HPDE6-E6E7 (cell line): ENCODE results near the gene FKTN.
A peak's percentile ranks its signal among the peaks of the same experiment; 100 is the strongest.

ENCODE experiments used
- DNase-seq: peaks from one replicate; pipeline ENCODE4 v3.0.0; 2011; ENCODE audit warnings: missing footprints; ENCODE audit errors: extremely low spot score

Gene FKTN

GRCh38 chr9:105678163-105678562 lies 120.2 kb downstream of the FKTN start:
- DNase-seq, result no peak

DNA sequence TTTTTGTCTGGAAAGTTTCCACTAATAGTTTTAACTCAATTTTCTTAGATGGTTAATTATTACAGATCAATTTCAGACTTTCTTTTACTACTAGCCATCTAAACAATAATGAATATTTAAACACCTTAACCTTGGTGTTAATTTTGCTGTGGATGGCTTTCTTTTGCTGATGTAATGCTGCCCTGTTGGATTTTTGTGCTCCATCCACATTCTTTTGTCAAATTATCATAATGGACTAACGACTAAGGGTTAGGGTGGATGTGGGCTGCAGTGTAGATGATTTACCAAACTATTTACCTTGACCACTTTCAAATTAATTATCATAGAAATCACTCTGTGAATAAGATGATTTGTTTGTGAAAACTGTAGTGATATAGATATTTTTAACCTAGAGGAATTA lies 120.8 kb downstream of the FKTN start:
- no peak for DNase-seq

- no peak for DNase-seq
Measured at GRCh38 chr9:105679257-105680022, 121.5 kb downstream of the FKTN start.

DNA sequence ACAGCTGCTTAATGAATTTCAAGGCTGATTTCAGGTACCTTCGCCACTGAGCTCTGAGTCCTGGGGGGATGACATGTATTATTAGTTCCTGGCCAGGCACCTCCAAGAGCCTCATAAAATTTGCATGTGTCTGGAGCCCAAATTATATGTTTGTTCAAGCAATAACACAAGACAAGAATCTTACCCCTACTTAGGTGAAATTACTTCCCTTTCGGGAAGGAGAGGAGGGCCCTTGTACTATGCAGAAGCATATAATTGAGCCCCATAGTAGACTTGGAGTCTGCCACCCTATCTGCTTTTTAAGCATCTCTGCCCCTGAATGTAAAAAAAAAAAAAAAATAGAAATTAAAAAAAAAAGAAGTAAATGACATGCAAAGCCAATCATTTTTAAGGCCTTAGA lies 123.4 kb downstream of the FKTN start:
- no peak for DNase-seq

GRCh38 chr9:105681724-105682123 lies 123.8 kb downstream of the FKTN start:
- peak; percentile 45 for DNase-seq

DNA sequence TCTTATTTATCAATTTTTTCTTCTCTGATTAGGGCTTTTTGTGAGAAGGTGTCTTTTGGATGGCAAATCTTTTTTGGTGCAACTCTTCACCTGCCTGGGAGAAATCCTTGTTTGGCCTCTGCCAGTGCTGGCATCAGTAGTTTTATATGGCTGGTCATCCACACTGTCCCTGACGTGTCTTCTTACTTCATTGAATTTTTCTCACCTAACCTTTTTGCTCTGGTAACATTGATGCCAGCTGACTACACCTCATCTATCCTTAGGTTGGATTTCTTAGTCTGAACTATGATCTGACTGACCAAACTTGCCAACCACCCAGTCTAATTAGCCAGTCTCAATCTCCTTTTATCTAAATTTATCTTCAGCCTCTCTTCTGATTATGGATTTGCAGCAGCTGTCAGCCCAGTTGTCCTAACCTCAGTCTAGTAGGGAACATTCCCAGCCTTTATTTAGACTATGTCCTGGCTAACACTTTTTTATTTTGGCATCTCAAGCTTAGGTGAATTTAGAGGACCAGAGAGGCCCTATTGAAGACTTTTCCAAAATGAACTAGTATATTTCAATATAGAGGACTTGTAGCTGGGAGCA lies 125.9 kb downstream of the FKTN start:
- DNase-seq, result no peak

- no peak for DNase-seq
Measured at GRCh38 chr9:105686936-105687335, 129.0 kb downstream of the FKTN start.
